ENCODE measurements around the gene SETD4. TPM values are rescaled to one million over a fixed set of nuclear protein-coding genes. Genes with fewer than 3 reads are reported as not detected.

SETD4 gene
- total and polyA plus RNA-seq, 11 donors: 4.5 to 12.7 (median 10.4) TPM

DNA sequence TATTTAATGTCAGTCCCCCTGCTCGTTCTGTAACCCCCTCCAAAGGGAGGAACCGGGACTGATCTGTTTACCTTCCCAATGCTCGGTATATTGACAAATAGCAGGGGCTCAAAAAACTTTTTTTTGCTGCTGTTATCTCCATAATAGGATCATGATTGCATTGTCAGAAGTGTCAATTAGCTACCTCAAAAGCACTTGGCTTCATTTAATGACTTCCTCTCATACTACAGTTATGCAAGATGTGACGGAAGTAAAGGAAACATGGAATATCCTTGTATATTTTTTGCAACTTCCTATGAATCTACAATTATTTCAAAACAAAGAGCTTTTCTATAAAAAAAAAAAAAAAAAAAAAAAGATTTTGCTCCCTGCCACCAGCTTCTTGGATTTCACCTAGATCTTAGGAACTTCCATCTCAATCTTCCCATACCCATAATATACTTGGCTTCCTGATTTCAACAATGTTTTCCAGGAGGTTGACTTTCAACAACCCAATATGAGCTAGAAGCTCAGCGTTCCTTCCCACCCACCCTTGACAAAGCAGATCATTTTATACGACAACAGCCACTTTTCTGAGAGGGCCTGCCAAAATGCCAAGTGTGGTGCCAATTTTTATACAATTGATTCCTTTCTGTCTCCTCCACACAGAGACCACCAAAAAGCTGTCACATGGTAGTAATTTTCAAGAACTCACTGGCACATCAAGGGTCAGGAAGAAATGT is 71.7 kb downstream of the SETD4 start:
- Histone ChIP-seq H3K4me1 (no peaks in the 10 kb centered on the region), H3K9me3 (peaks cover 0 to 4% (median 0%) of the 10 kb centered on the region in 12 donors), H3K36me3 (no peaks in the 10 kb centered on the region), H3K4me3 (no peak overlapping the region), H3K27me3 (peaks cover 0 to 33% (median 0%) of the 10 kb centered on the region in 9 donors), H3K27ac (no peak overlapping the region)
- no peak for DNase-seq
- TF ChIP-seq POLR2A (IDR thresholded peaks at IDR 0.05): no peak
- TF ChIP-seq, protein P1, sequence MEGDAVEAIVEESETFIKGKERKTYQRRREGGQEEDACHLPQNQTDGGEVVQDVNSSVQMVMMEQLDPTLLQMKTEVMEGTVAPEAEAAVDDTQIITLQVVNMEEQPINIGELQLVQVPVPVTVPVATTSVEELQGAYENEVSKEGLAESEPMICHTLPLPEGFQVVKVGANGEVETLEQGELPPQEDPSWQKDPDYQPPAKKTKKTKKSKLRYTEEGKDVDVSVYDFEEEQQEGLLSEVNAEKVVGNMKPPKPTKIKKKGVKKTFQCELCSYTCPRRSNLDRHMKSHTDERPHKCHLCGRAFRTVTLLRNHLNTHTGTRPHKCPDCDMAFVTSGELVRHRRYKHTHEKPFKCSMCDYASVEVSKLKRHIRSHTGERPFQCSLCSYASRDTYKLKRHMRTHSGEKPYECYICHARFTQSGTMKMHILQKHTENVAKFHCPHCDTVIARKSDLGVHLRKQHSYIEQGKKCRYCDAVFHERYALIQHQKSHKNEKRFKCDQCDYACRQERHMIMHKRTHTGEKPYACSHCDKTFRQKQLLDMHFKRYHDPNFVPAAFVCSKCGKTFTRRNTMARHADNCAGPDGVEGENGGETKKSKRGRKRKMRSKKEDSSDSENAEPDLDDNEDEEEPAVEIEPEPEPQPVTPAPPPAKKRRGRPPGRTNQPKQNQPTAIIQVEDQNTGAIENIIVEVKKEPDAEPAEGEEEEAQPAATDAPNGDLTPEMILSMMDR (IDR thresholded peaks at IDR 0.05): no peak
- no peak for ATAC-seq
- intact Hi-C loops (cut with DNase I): no loop called here
- 47 to 54% (median 51%) methylated on average over 6 of the region's 6 CpGs for WGBS, 4 donors

DNA sequence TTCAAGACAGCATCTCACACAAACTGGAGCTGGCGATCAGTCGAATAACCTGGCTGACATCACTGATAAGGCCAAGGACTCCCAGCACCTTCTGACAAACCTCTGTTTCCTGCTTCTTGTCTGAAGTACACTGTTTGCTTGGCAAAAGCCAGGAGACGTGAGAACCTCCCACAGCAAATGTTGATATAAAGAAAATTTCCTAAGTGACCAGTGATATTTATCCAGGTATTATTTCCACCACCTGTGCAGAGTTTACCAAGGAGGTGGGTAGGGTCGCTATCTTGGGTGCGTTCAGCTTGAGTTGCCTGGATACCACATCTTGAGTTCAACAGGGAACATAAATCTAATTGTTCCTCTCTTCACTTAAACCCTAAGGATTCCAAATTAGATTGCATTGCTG is 72.9 kb downstream of the SETD4 start:
- DNase-seq (no peak), ATAC-seq (no peak)
- TF ChIP-seq, protein P1 (IDR thresholded peaks at IDR 0.05): no peak
- 49 to 74% (median 64%) methylated on average over 5 of the region's 5 CpGs for WGBS, 4 donors
- no peak overlapping the region for H3K4me3 ChIP-seq
- H3K27me3 ChIP-seq: peaks cover 0 to 33% (median 0%) of the 10 kb centered on the region in 9 donors
- H3K36me3 ChIP-seq: no peaks in the 10 kb centered on the region
- peaks cover 0 to 6% (median 0%) of the 10 kb centered on the region in 12 donors for H3K9me3 ChIP-seq
- no peak overlapping the region for H3K27ac ChIP-seq
- no peaks in the 10 kb centered on the region for H3K4me1 ChIP-seq
- intact Hi-C loops (cut with DNase I): no loop called here

DNA sequence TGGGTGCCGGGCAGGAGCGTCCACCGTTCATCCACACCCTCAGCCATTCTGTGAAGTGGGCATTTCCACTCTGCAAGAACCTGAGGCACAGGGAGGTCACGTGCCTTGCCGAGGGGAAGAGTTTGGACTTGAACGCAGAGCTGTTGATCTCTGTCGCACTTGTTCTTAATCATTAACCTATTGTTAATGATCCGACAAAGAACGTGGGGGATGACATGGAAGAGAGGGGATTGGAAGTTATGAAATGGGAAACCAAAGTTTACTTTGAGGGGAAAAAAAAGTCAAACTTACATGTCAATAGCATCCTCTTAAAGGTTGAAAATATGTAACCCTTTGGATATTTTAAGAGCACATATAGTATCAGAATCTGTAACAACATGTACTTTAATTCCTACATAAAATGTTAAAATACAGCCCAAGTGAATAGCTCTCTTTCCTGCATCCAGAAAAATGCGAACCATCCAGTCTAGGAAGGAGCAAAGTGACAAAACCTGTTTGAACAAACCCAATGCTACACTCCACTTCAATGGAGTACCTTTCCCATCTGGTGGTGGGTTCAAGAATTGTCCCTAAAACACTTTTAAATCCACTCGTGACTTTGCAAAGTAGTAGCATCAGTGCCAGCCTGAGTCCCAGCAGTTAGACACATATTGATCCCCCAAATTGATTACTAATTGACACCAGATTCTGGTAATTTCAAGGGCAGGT is 75.5 kb downstream of the SETD4 start:
- 74 to 87% (median 83%) methylated on average over 11 of the region's 11 CpGs for WGBS, 4 donors

More for the DNA sequence above, 75.5 kb downstream of the SETD4 start:
- no peak for DNase-seq
- H3K27ac ChIP-seq: no peak overlapping the region
- H3K27me3 ChIP-seq: peaks cover 0 to 40% (median 0%) of the 10 kb centered on the region in 9 donors
- H3K4me1 ChIP-seq: no peaks in the 10 kb centered on the region
- peaks cover 0 to 6% (median 0%) of the 10 kb centered on the region in 12 donors for H3K9me3 ChIP-seq
- intact Hi-C loops (cut with DNase I): no loop called here
- no peak for ATAC-seq
- TF ChIP-seq, protein P1 (IDR thresholded peaks at IDR 0.05): no peak
- TF ChIP-seq POLR2A (IDR thresholded peaks at IDR 0.05): no peak
- H3K36me3 ChIP-seq: no peaks in the 10 kb centered on the region
- no peak overlapping the region for H3K4me3 ChIP-seq

Other genes with a start within 250 kb of the SETD4 start
- gene CBR1, start 9.5 kb upstream of the SETD4 start, total RNA-seq: 10 to 100 TPM; 11.0 to 68.7 (median 21.6) TPM
- 10 to 100 TPM; 23.7 to 69.2 TPM for gene CBR1, start 9.5 kb upstream of the SETD4 start, polyA plus RNA-seq
- 1 to 10 TPM; 1.4 to 5.5 (median 2.9) TPM for gene CBR3, start 74.6 kb upstream of the SETD4 start, total RNA-seq
- 1 to 10 TPM; 2.7 to 4.2 TPM for gene CBR3, start 74.6 kb upstream of the SETD4 start, polyA plus RNA-seq
- 10 to 100 TPM; 10.6 to 26.5 (median 15.5) TPM for gene DOP1B, start 96.3 kb upstream of the SETD4 start, total RNA-seq
- 1 to 10 TPM; 5.1 to 6.1 TPM for gene DOP1B, start 96.3 kb upstream of the SETD4 start, polyA plus RNA-seq